Gastrocnemius medialis (tissue), 4 donors: ENCODE data around the gene XYLT1. TPM values are rescaled to one million over a fixed set of nuclear protein-coding genes. Genes with fewer than 3 reads are reported as not detected.
"Not testable (repeated sequence)": the region's sequence is repeated elsewhere in the genome, so short reads cannot be mapped to it uniquely, and the experiment has no call there.

ENCODE experiments used
- ATAC-seq, 2 donors: fragments of 150-250 bp; one replicate each; pipeline ENCODE4 v1.9.1; 2016
- DNase-seq, 2 donors: peaks; one replicate each; pipeline ENCODE4 v3.0.0-alpha.2; 2019
- H3K27ac ChIP-seq, 4 donors: fragments of 200-600 bp; sonication (generic); 1 replicate in 1 of 4; 2 replicates in 3 of 4; pipeline ENCODE4 v1.5.1; 2016 to 2018; ENCODE audit warnings: mild to moderate bottlenecking in 2 of 4, moderate library complexity in 1 of 4
- H3K27me3 ChIP-seq, 3 donors: fragments of 200-600 bp; sonication (generic) in 2 of 3; 1 replicate in 1 of 3; 2 replicates in 2 of 3; pipeline versions ENCODE4 v1.5.1 to v1.6.0; 2016 to 2019; ENCODE audit warnings: mild to moderate bottlenecking in 1 of 3, moderate library complexity in 1 of 3
- H3K36me3 ChIP-seq, 2 donors: fragments of 200-600 bp; sonication (generic) in 1 of 2; one replicate each; pipeline ENCODE4 v1.5.1; 2017 to 2018
- H3K4me1 ChIP-seq, 2 donors: fragments of 200-600 bp; sonication (generic) in 1 of 2; one replicate each; pipeline ENCODE4 v1.5.1; 2016 to 2017; ENCODE audit warnings: mild to moderate bottlenecking in 2 of 2
- H3K4me3 ChIP-seq, 4 donors: fragments of 200-600 bp; sonication (generic) in 3 of 4; 1 replicate in 1 of 4; 2 replicates in 3 of 4; pipeline ENCODE4 v1.5.1; 2016 to 2019; ENCODE audit warnings: mild to moderate bottlenecking in 2 of 4
- H3K9me3 ChIP-seq, 3 donors: fragments of 200-600 bp; sonication (generic) in 2 of 3; 1 replicate in 1 of 3; 2 replicates in 2 of 3; pipeline ENCODE4 v1.5.1; 2016 to 2019
- CTCF ChIP-seq, 5 experiments: fragments of 450-650 bp in 3 of 5; fragments of 200-600 bp in 2 of 5; sonication (generic) in 2 of 5; IDR thresholded peaks in 4 of 5; conservative IDR thresholded peaks in 1 of 5; 1 replicate in 4 of 5; 2 replicates in 1 of 5; pipeline ENCODE4 v1.5.1; 2016 to 2019; ENCODE audit warnings: antibody characterized with exemption in 5 of 5, mild to moderate bottlenecking in 3 of 5, moderate library complexity in 3 of 5
- POLR2A ChIP-seq, 2 donors: fragments of 450-650 bp; IDR thresholded peaks; one replicate each; pipeline ENCODE4 v1.6.1; 2017; ENCODE audit warnings: antibody characterized with exemption in 2 of 2, mild to moderate bottlenecking in 2 of 2, moderate library complexity in 2 of 2
- in situ Hi-C, 4 donors: fragments of 200-750 bp; cut with MboI; loops; one replicate each; pipeline versions ENCODE4 v1.15.0 to v1.8.0; 2017; ENCODE audit warnings: low sequenced_read_pairs in 4 of 4
- intact Hi-C: fragments of 100-400 bp; cut with DNase I; formaldehyde crosslinking; loops from one replicate; pipeline ENCODE4 v1.15.1; 2023; ENCODE audit warnings: low total_unique reads
- total RNA-seq, 4 donors: library from RNA; depleted of rRNA; stranded (reverse); fragments of >200 nt; gene quantifications; one replicate each; pipeline versions ENCODE4 v1.1.0 to v1.2.3, GENCODE V29; 2016

The XYLT1 gene
- total RNA-seq, 4 donors from 2014 or later, result 0.87 to 7.9 (median 1.4) TPM

DNA sequence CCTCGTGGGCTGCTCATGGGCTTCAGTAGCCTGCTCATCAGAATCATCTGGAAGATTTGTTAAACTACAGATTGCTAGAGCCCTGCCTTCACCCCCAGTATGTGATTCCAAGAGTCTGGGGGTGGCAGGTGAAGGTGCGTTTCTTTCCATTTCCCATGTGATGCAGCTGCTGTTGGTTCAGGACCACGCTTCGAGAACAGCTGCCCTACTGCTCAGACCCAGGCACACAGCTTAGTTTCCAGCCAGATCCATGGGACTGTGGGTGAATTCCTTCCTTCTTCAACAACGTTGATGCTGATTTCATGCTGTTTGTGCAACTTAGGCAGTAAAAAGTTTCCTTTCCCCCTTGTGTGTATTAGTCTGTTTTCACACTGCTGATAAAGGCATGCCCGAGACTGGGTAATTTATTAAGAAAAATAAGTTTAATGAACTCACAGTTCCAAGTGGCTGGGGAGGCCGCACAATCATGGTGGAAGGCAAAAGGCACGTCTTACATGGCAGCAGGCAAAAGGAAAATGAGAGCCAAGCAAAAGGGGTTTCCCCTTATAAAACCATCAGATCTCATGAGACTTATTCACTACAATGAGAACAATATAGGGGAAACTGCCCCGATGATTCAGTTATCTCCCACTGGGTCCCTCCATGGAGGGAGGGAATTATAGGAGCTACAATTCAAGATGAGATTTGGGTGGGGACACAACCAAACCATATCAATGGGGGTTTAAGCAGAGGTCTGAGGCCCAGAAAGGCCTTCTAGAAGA is 159.2 kb downstream of the XYLT1 start:
- Histone ChIP-seq H3K27me3 (no peaks in the 10 kb centered on the region), H3K36me3 (no peaks in the 10 kb centered on the region), H3K4me3 (no peak overlapping the region), H3K27ac (no peak overlapping the region), H3K9me3 (no peaks in the 10 kb centered on the region), H3K4me1 (peaks cover 5 to 6% of the 10 kb centered on the region in 2 donors)
- in situ Hi-C loops, result no loop called here
- TF ChIP-seq POLR2A (IDR thresholded peaks at IDR 0.05), result no peak
- no peak for TF ChIP-seq CTCF (IDR thresholded peaks at IDR 0.05 in 4 of 5, conservative IDR thresholded peaks at IDR 0.05 in 1 of 5)
- DNase-seq (no peak), ATAC-seq (no peak)
- intact Hi-C loops, result no loop called here

DNA sequence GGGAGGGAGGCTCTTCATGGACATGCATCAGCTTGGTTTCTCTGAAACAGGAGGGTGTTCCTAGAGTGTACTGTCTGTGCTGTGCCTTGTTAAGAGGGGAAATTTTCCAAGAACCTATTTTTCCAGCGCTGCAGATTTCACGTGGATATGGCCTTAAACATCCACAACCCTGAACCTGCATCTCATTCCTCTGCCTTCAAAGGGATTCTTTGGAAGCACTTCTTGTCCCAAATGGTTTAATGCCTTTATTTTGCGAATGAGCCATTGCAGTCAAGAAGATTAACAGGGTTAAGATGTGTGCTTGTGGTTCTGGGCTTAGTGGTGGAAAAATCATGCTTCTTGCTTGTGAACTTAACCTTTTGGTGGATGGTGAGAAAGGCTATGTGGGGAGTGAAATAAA is 161.2 kb downstream of the XYLT1 start:
- no peak overlapping the region for H3K4me3 ChIP-seq
- in situ Hi-C loops, result no loop called here
- intact Hi-C loops, result no loop called here
- DNase-seq (no peak), ATAC-seq (no peak)
- no peak for TF ChIP-seq POLR2A (IDR thresholded peaks at IDR 0.05)
- H3K4me1 ChIP-seq, result peaks cover 8 to 12% of the 10 kb centered on the region in 2 donors
- H3K36me3 ChIP-seq, result no peaks in the 10 kb centered on the region
- no peaks in the 10 kb centered on the region for H3K9me3 ChIP-seq
- no peak overlapping the region for H3K27ac ChIP-seq
- no peaks in the 10 kb centered on the region for H3K27me3 ChIP-seq

DNA sequence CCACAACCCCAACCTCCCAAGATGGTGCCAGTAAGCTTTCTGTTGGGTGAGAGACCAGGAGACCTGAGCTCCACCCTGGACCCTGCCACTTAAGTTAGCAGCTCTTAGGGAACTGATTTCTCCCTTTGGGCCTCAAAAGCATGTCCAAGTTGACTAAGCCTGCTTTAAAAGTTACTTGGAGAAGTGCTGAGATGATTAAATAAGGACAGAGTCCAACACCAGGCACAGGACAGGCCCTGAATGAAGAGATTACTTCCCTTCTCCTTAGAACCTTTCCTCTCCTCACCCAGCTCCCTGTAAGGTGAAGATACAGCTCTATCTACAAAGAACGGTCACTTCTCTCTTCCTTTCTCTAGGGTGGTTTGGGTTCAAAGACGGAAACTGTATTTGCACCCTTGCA is 162.6 kb downstream of the XYLT1 start:
- H3K27me3 ChIP-seq, result no peaks in the 10 kb centered on the region
- TF ChIP-seq POLR2A (IDR thresholded peaks at IDR 0.05), result no peak
- TF ChIP-seq CTCF (IDR thresholded peaks at IDR 0.05 in 4 of 5, conservative IDR thresholded peaks at IDR 0.05 in 1 of 5), result no peak
- H3K9me3 ChIP-seq, result no peaks in the 10 kb centered on the region
- intact Hi-C loops, result no loop called here
- no peaks in the 10 kb centered on the region for H3K36me3 ChIP-seq
- ATAC-seq (no peak), DNase-seq (no peak)
- H3K4me3 ChIP-seq, result no peak overlapping the region
- in situ Hi-C loops, result no loop called here
- no peak overlapping the region for H3K27ac ChIP-seq
- peaks cover 15 to 23% of the 10 kb centered on the region in 2 donors for H3K4me1 ChIP-seq

DNA sequence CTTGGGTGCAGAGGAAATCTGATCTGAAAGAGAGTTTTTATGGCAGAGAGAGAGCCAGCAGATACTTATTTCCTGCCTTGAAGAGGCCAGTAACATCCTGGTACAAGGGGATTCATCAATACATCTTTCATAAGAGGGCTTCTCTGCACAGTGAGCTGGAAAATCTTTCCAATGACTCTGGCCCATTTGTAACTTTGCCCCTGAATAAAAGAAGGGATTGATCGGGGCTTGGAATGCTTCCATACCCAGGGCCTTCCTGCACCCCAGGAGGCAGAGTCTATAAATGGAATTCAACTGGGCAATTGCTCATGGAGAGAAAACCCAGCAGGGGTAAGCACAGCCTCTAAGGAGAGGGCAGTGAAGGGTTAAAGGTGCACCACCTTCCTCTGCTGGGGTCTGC is 163.3 kb downstream of the XYLT1 start:
- TF ChIP-seq CTCF (IDR thresholded peaks at IDR 0.05 in 4 of 5, conservative IDR thresholded peaks at IDR 0.05 in 1 of 5) (no peak), POLR2A (IDR thresholded peaks at IDR 0.05) (no peak)
- H3K36me3 ChIP-seq, result no peaks in the 10 kb centered on the region
- intact Hi-C loops, result no loop called here
- peaks cover 11 to 18% of the 10 kb centered on the region in 2 donors for H3K4me1 ChIP-seq
- H3K4me3 ChIP-seq, result no peak overlapping the region
- DNase-seq (no peak), ATAC-seq (no peak)
- no peaks in the 10 kb centered on the region for H3K9me3 ChIP-seq
- no peak overlapping the region for H3K27ac ChIP-seq
- no peaks in the 10 kb centered on the region for H3K27me3 ChIP-seq
- in situ Hi-C loops, result no loop called here

GRCh38 chr16:17306745-17307144 is 164.0 kb downstream of the XYLT1 start:
- no peak for ATAC-seq
- H3K27ac ChIP-seq, result no peak overlapping the region
- in situ Hi-C loops, result no loop called here

DNA sequence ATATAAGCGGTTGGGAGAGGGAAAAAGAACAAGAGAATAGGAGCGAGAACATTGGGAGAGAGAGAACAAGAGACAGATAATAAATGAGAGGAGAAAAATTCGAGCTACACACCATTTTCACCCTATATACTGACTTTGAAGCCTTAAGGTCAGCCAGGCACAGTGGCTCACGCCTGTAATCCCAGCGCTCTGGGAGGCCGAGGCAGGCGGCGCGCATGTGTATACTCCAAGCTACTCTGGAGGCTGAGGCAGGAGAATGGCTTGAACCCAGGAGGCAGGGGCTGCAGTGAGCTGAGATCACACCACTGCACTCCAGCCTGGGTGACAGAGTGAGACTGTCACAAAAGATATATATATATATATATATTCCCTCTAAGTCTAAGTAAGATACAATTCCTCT is 164.5 kb downstream of the XYLT1 start:
- ATAC-seq, H3K9me3 ChIP-seq, in situ Hi-C loops, H3K36me3 ChIP-seq, H3K4me3 ChIP-seq, intact Hi-C loops, DNase-seq, H3K27ac ChIP-seq, H3K27me3 ChIP-seq: not testable (repeated sequence)
- peaks cover 23 to 31% of the 10 kb centered on the region in 2 donors for H3K4me1 ChIP-seq

More at GRCh38 chr16:17306745-17307144, 164.0 kb downstream of the XYLT1 start:
- Histone ChIP-seq H3K4me3 (no peak overlapping the region), H3K27me3 (no peaks in the 10 kb centered on the region), H3K36me3 (no peaks in the 10 kb centered on the region), H3K4me1 (peaks cover 17 to 26% of the 10 kb centered on the region in 2 donors), H3K9me3 (no peaks in the 10 kb centered on the region)
- no peak for DNase-seq
- TF ChIP-seq CTCF (IDR thresholded peaks at IDR 0.05 in 4 of 5, conservative IDR thresholded peaks at IDR 0.05 in 1 of 5), result no peak
- TF ChIP-seq POLR2A (IDR thresholded peaks at IDR 0.05), result no peak
- intact Hi-C loops, result no loop called here
